ENCODE measurements around the gene SASH1. TPM values are rescaled to one million over a fixed set of nuclear protein-coding genes. Genes with fewer than 3 reads are reported as not detected.

The SASH1 gene
- total and polyA plus RNA-seq, 2 donors (not counting 1 experiment from before 2014, with no cell fraction given) = 38.6 to 44.6 TPM

DNA sequence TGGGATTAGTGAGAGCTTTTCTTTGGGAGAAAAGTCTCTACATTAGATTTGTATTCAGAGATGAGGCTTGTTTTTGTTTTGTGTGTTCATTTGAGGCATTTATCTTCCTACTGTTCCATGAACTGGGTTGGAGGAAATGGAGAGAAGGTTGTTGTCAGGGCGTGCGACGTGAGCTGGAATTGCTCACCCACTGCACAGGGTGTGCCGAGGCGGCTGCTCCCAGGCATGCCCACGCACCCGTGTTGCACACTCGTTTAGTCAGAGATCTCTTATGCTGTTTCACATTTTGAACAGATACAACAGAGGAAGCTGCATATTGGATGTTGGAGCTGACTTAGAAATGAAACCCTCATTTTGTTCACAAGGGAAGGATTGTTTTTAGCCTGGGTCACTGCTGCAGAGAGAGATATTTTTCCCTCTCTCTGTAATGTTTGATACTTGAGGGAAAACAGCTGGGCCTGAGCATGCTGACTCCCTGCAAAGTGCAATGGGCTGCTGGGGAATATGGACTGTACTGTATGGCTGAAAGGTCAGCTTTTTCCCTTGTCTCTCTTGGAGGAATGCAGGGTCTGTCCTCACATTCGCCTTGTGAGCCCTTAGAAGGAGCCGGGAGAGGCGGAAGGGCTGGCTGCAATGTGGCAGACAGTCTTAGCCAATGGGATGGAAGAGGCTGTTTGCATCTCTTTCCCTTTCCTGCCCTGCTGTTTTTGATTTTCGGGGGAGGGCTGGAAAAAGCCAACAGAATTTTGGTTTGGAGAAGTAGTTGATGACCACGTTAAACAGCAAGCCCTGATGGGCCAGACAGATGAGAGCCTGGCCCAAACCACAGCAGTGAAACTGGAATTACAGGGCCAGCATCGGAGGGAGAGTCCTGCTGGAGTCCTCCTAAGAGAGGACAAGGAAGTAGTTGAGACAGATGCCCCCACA is 170.8 kb downstream of the SASH1 start:
- peak in 1 of 2 donors; percentile 87 for DNase-seq (ENCODE audit: low read depth in 2 of 2)
- Histone ChIP-seq H3K36me3 (ENCODE audit: control insufficient read depth, insufficient read depth, low read length) (peaks cover 5% of the 10 kb centered on the region), H3K79me2 (ENCODE audit: control insufficient read depth, insufficient read depth, low read length) (peaks cover 27% of the 10 kb centered on the region), H3K27me3 (ENCODE audit: control insufficient read depth, insufficient read depth, low read length) (no peaks in the 10 kb centered on the region), H3K27ac (ENCODE audit: insufficient read depth, low read length) (peak overlapping the region; percentile 92), H3K4me3 (replicated peaks in 1 of 4; ENCODE audit: control extremely low read depth in 1 of 4, insufficient read depth in 1 of 4, low read depth in 3 of 4, low read length in 4 of 4) (peak overlapping the region in 3 of 4 experiments; percentile 13 to 49 (median 23)), H3K9me3 (ENCODE audit: control insufficient read depth, insufficient read depth, low read depth, low read length) (no peaks in the 10 kb centered on the region), H4K20me1 (ENCODE audit: control insufficient read depth, extremely low read depth, insufficient read depth, low read length) (no peaks in the 10 kb centered on the region), H3K4me1 (ENCODE audit: control insufficient read depth, extremely low read depth, insufficient read depth, low read length) (peaks cover 13% of the 10 kb centered on the region), H3K4me2 (ENCODE audit: extremely low read depth, insufficient read depth, low read length) (peak overlapping the region; percentile 87), H3K9ac (ENCODE audit: insufficient read depth, low read length) (peak overlapping the region; percentile 80), H2AFZ (ENCODE audit: low read length) (no peak overlapping the region)
- TF ChIP-seq, protein P1, sequence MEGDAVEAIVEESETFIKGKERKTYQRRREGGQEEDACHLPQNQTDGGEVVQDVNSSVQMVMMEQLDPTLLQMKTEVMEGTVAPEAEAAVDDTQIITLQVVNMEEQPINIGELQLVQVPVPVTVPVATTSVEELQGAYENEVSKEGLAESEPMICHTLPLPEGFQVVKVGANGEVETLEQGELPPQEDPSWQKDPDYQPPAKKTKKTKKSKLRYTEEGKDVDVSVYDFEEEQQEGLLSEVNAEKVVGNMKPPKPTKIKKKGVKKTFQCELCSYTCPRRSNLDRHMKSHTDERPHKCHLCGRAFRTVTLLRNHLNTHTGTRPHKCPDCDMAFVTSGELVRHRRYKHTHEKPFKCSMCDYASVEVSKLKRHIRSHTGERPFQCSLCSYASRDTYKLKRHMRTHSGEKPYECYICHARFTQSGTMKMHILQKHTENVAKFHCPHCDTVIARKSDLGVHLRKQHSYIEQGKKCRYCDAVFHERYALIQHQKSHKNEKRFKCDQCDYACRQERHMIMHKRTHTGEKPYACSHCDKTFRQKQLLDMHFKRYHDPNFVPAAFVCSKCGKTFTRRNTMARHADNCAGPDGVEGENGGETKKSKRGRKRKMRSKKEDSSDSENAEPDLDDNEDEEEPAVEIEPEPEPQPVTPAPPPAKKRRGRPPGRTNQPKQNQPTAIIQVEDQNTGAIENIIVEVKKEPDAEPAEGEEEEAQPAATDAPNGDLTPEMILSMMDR (conservative IDR thresholded peaks at IDR 0.05 in 1 of 2, IDR thresholded peaks at IDR 0.05 in 1 of 2; ENCODE audit: low read depth in 1 of 2, low read length in 2 of 2) = no peak
- TF ChIP-seq EZH2 (IDR thresholded peaks at IDR 0.05; ENCODE audit: low read length, missing control alignments) = no peak

DNA sequence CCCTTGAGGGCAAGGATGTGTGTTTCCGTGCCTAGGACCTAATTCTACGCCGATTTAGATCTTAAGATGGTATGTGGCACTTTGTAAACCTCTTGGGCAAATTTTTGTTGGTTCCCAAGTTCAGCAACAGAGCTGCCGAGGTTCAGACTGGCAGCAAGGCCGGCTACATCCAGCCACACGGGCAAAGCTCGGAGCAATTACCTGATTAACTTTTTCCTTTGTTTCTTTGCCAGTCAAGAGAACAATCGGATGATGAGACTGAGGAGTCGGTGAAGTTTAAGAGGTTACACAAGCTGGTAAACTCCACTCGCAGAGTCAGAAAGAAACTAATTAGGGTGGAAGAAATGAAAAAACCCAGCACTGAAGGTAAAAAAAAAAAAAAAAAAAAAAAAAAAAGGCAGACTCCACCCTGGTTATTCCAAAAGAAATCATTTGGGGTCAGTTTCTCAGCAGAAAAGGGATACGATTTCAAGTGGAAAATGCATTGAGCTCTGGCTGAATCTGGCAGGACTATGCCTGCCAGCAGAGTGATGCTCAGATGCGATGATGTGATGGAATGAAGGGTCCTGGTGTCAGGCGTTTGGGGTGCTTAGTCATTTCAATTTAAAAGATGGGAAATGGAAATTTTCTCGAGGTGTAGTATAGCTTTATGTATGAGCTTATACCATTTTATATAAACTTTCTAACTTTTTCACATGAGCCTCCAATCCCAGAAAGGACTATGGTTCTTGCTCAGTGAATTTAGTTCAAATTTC is 171.6 kb downstream of the SASH1 start:
- H3K27ac ChIP-seq (ENCODE audit: insufficient read depth, low read length) = peak overlapping the region; percentile 92
- TF ChIP-seq EZH2 (IDR thresholded peaks at IDR 0.05; ENCODE audit: low read length, missing control alignments) = no peak
- TF ChIP-seq, protein P1 (conservative IDR thresholded peaks at IDR 0.05 in 1 of 2, IDR thresholded peaks at IDR 0.05 in 1 of 2; ENCODE audit: low read depth in 1 of 2, low read length in 2 of 2) = no peak
- H4K20me1 ChIP-seq (ENCODE audit: control insufficient read depth, extremely low read depth, insufficient read depth, low read length) = no peaks in the 10 kb centered on the region
- DNase-seq (ENCODE audit: low read depth in 2 of 2) = no peak
- H3K4me3 ChIP-seq (replicated peaks in 1 of 4; ENCODE audit: control extremely low read depth in 1 of 4, insufficient read depth in 1 of 4, low read depth in 3 of 4, low read length in 4 of 4) = peak overlapping the region in 3 of 4 experiments; percentile 12 to 49 (median 23)
- peak overlapping the region; percentile 80 for H3K9ac ChIP-seq (ENCODE audit: insufficient read depth, low read length)
- peaks cover 21% of the 10 kb centered on the region for H3K79me2 ChIP-seq (ENCODE audit: control insufficient read depth, insufficient read depth, low read length)
- no peaks in the 10 kb centered on the region for H3K9me3 ChIP-seq (ENCODE audit: control insufficient read depth, insufficient read depth, low read depth, low read length)
- H3K4me2 ChIP-seq (ENCODE audit: extremely low read depth, insufficient read depth, low read length) = peak overlapping the region; percentile 87
- no peak overlapping the region for H2AFZ ChIP-seq (ENCODE audit: low read length)
- no peaks in the 10 kb centered on the region for H3K27me3 ChIP-seq (ENCODE audit: control insufficient read depth, insufficient read depth, low read length)
- H3K4me1 ChIP-seq (ENCODE audit: control insufficient read depth, extremely low read depth, insufficient read depth, low read length) = peaks cover 13% of the 10 kb centered on the region
- peaks cover 5% of the 10 kb centered on the region for H3K36me3 ChIP-seq (ENCODE audit: control insufficient read depth, insufficient read depth, low read length)

DNA sequence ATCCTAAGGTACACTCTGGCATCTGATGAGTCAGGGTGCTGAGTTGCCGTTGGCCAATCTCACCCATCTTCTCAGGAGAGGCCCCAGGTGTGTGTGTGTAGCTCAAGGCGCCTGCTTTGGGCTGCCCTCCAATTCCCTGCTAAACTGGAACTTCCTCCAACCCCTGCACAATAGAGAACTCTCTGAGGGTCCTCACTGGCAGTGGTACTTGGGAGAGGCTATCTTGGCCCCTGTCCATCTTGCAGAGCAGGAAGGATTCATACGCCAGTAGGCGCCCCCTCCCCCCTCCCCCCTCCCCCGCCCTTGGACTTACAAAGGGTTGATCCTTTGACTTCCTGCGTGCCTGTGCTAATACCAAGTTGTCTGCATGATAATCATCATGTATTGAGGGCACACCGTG is 173.6 kb downstream of the SASH1 start:
- no peak overlapping the region for H3K9ac ChIP-seq (ENCODE audit: insufficient read depth, low read length)
- no peak overlapping the region for H3K4me2 ChIP-seq (ENCODE audit: extremely low read depth, insufficient read depth, low read length)
- no peaks in the 10 kb centered on the region for H3K9me3 ChIP-seq (ENCODE audit: control insufficient read depth, insufficient read depth, low read depth, low read length)
- TF ChIP-seq EZH2 (IDR thresholded peaks at IDR 0.05; ENCODE audit: low read length, missing control alignments) = no peak
- TF ChIP-seq, protein P1 (conservative IDR thresholded peaks at IDR 0.05 in 1 of 2, IDR thresholded peaks at IDR 0.05 in 1 of 2; ENCODE audit: low read depth in 1 of 2, low read length in 2 of 2) = no peak
- no peak for DNase-seq (ENCODE audit: low read depth in 2 of 2)
- no peak overlapping the region for H3K4me3 ChIP-seq (replicated peaks in 1 of 4; ENCODE audit: control extremely low read depth in 1 of 4, insufficient read depth in 1 of 4, low read depth in 3 of 4, low read length in 4 of 4)
- no peak overlapping the region for H3K27ac ChIP-seq (ENCODE audit: insufficient read depth, low read length)
- no peaks in the 10 kb centered on the region for H3K27me3 ChIP-seq (ENCODE audit: control insufficient read depth, insufficient read depth, low read length)
- peaks cover 18% of the 10 kb centered on the region for H3K4me1 ChIP-seq (ENCODE audit: control insufficient read depth, extremely low read depth, insufficient read depth, low read length)
- H3K36me3 ChIP-seq (ENCODE audit: control insufficient read depth, insufficient read depth, low read length) = peaks cover 14% of the 10 kb centered on the region
- no peaks in the 10 kb centered on the region for H4K20me1 ChIP-seq (ENCODE audit: control insufficient read depth, extremely low read depth, insufficient read depth, low read length)
- H2AFZ ChIP-seq (ENCODE audit: low read length) = no peak overlapping the region
- peaks cover 14% of the 10 kb centered on the region for H3K79me2 ChIP-seq (ENCODE audit: control insufficient read depth, insufficient read depth, low read length)
